Measurements from ENCODE around the gene MAP2. TPM values are rescaled to one million over a fixed set of nuclear protein-coding genes. Genes with fewer than 3 reads are reported as not detected.

The MAP2 gene
- total and polyA plus RNA-seq, 2 of the 13 experiments (the other 11 are each of a cell fraction or from before 2014, with no cell fraction given) = 0.08 TPM; not detected in 1

DNA sequence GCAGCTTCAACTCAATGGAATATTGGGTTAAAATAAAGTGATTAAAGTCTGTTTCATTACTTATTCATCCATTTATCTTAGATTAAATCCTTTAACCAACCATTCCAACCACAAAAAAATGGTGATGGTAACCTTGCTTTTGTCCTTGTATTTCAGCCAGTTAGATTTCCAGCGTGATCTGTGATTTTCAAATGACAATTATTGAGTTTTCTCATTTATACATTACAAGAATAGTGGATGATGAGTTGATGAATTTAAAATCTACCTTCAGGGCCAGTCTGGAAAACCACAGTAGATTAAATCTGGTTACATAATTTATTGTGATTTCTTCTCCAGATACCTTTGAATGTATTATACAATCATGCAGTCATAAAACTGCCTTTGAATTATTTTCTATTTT is 318.1 kb downstream of the MAP2 start:
- WGBS (ENCODE audit: low lambda C conversion rate) = 0% methylated on average over 1 of the region's 1 CpG
- no peaks in the 10 kb centered on the region for H3K27me3 ChIP-seq (ENCODE audit: control insufficient read depth in 1 of 2, insufficient read depth in 2 of 2, low read length in 2 of 2)
- TF ChIP-seq CBFB (CRISPR knock-in tag; IDR thresholded peaks at IDR 0.05) = no peak
- TF ChIP-seq YY1 (IDR thresholded peaks at IDR 0.05; ENCODE audit: insufficient read depth, insufficient replicate concordance, low read depth, low read length) = no peak
- TF ChIP-seq, protein P1, sequence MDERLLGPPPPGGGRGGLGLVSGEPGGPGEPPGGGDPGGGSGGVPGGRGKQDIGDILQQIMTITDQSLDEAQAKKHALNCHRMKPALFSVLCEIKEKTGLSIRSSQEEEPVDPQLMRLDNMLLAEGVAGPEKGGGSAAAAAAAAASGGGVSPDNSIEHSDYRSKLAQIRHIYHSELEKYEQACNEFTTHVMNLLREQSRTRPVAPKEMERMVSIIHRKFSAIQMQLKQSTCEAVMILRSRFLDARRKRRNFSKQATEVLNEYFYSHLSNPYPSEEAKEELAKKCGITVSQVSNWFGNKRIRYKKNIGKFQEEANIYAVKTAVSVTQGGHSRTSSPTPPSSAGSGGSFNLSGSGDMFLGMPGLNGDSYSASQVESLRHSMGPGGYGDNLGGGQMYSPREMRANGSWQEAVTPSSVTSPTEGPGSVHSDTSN (CRISPR knock-in tag; IDR thresholded peaks at IDR 0.05) = no peak
- no peak for TF ChIP-seq NRL (CRISPR knock-in tag; IDR thresholded peaks at IDR 0.05; ENCODE audit: borderline replicate concordance)
- TF ChIP-seq KMT2A (CRISPR knock-in tag; IDR thresholded peaks at IDR 0.05) = no peak
- TF ChIP-seq ARNT2 (CRISPR knock-in tag; IDR thresholded peaks at IDR 0.05; ENCODE audit: low read depth) = no peak
- TF ChIP-seq RORA (CRISPR knock-in tag; IDR thresholded peaks at IDR 0.05) = no peak
- TF ChIP-seq ONECUT2 (CRISPR knock-in tag; IDR thresholded peaks at IDR 0.05) = no peak
- no peak for TF ChIP-seq ZMYM2 (CRISPR knock-in tag; IDR thresholded peaks at IDR 0.05)
- TF ChIP-seq MAF1 (CRISPR knock-in tag; IDR thresholded peaks at IDR 0.05; ENCODE audit: borderline replicate concordance) = no peak
- no peak for TF ChIP-seq TBP (CRISPR knock-in tag; IDR thresholded peaks at IDR 0.05)
- TF ChIP-seq ZNF550 (CRISPR knock-in tag; IDR thresholded peaks at IDR 0.05; ENCODE audit: borderline replicate concordance) = no peak
- TF ChIP-seq, protein P2, sequence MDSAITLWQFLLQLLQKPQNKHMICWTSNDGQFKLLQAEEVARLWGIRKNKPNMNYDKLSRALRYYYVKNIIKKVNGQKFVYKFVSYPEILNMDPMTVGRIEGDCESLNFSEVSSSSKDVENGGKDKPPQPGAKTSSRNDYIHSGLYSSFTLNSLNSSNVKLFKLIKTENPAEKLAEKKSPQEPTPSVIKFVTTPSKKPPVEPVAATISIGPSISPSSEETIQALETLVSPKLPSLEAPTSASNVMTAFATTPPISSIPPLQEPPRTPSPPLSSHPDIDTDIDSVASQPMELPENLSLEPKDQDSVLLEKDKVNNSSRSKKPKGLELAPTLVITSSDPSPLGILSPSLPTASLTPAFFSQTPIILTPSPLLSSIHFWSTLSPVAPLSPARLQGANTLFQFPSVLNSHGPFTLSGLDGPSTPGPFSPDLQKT (CRISPR knock-in tag; IDR thresholded peaks at IDR 0.05; ENCODE audit: borderline replicate concordance) = no peak
- no peak for TF ChIP-seq JUN (CRISPR knock-in tag; IDR thresholded peaks at IDR 0.05)
- no peak for TF ChIP-seq ZNF264 (CRISPR knock-in tag; IDR thresholded peaks at IDR 0.05)
- TF ChIP-seq, protein P3, sequence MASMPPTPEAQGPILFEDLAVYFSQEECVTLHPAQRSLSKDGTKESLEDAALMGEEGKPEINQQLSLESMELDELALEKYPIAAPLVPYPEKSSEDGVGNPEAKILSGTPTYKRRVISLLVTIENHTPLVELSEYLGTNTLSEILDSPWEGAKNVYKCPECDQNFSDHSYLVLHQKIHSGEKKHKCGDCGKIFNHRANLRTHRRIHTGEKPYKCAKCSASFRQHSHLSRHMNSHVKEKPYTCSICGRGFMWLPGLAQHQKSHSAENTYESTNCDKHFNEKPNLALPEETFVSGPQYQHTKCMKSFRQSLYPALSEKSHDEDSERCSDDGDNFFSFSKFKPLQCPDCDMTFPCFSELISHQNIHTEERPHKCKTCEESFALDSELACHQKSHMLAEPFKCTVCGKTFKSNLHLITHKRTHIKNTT (CRISPR knock-in tag; IDR thresholded peaks at IDR 0.05) = no peak
- TF ChIP-seq ZNF230 (CRISPR knock-in tag; IDR thresholded peaks at IDR 0.05) = no peak
- no peak for TF ChIP-seq ZSCAN9 (CRISPR knock-in tag; IDR thresholded peaks at IDR 0.05; ENCODE audit: borderline replicate concordance)
- no peak for TF ChIP-seq TEAD3 (CRISPR knock-in tag; optimal IDR thresholded peaks at IDR 0.05; ENCODE audit: borderline replicate concordance)
- TF ChIP-seq RFXANK (CRISPR knock-in tag; IDR thresholded peaks at IDR 0.05) = no peak
- intact Hi-C loops (cut with micrococcal nuclease; ENCODE audit: unreplicated experiment) = no loop called here
- BruUV-seq (replicated peaks) = no TSS peak
- no peaks in the 10 kb centered on the region for H3K79me2 ChIP-seq (ENCODE audit: insufficient read depth, low read length)
- in situ Hi-C loops (cut with HindIII; ENCODE audit: extremely low pct_ligation_motif_present, low pct_unique_long_range_greater_than_20kb) = no loop called here
- no peak for FAIRE-seq
- no peak overlapping the region for H3K4me3 ChIP-seq (replicated peaks in 1 of 3; ENCODE audit: insufficient read depth in 1 of 3, low read depth in 2 of 3, low read length in 3 of 3)
- ATAC-seq = no peak
- no peak for DNase-seq (ENCODE audit: low spot score)
- no peaks in the 10 kb centered on the region for H3K9me3 ChIP-seq (ENCODE audit: low read length)
- CTCF ChIA-PET (ENCODE audit: low intra/inter-chr PET ratio, low total read pairs) = no interaction called here
- POLR2A ChIA-PET = no interaction called here
- no peak overlapping the region for H3K9ac ChIP-seq (ENCODE audit: insufficient read depth, low read depth, low read length)
- H4K20me1 ChIP-seq (ENCODE audit: insufficient read depth, low read length) = no peaks in the 10 kb centered on the region
- H3K27ac ChIP-seq (ENCODE audit: extremely low read length, insufficient read depth, low read length) = no peak overlapping the region
- H2AFZ ChIP-seq (ENCODE audit: low read length) = no peak overlapping the region
- no peaks in the 10 kb centered on the region for H3K4me1 ChIP-seq (ENCODE audit: insufficient read depth, low read length)
- H3K4me2 ChIP-seq (ENCODE audit: low read depth, low read length) = no peak overlapping the region
- H3K36me3 ChIP-seq (replicated peaks in 1 of 2; ENCODE audit: control insufficient read depth in 1 of 2, insufficient read depth in 2 of 2, low read length in 2 of 2) = no peaks in the 10 kb centered on the region

Measured in HepG2 (cell line).